ENCODE measurements around the gene ATXN7L2.

- TF ChIP-seq CTCF (IDR thresholded peaks at IDR 0.05; ENCODE audit: low read depth, low read length, poor library complexity, severe bottlenecking) (no peak), EZH2phosphoT487 (IDR thresholded peaks at IDR 0.05; ENCODE audit: borderline replicate concordance, low read length) (no peak)
Observed at GRCh38 chr1:109474697-109475096, 9.0 kb upstream of the ATXN7L2 start.

Measured in DOHH2 (cell line).